ENCODE results near the gene KIRREL3.

- TF ChIP-seq TAF1 (IDR thresholded peaks at IDR 0.05; ENCODE audit: borderline replicate concordance, low read depth, low read length) (no peak), CTCF (IDR thresholded peaks at IDR 0.05) (no peak), POLR2AphosphoS5 (IDR thresholded peaks at IDR 0.05; ENCODE audit: low read depth, low read length) (no peak), SIN3A (IDR thresholded peaks at IDR 0.05; ENCODE audit: borderline replicate concordance, low read depth, low read length) (no peak), ELF1 (IDR thresholded peaks at IDR 0.05) (no peak), RFX5 (IDR thresholded peaks at IDR 0.05; ENCODE audit: low read length) (no peak), EP300 (IDR thresholded peaks at IDR 0.05; ENCODE audit: borderline replicate concordance in 1 of 2, low read depth in 1 of 2, low read length in 1 of 2) (no peak), RAD21 (IDR thresholded peaks at IDR 0.05; ENCODE audit: low read length) (no peak), EZH2phosphoT487 (IDR thresholded peaks at IDR 0.05; ENCODE audit: borderline replicate concordance, low read depth) (no peak)
- TF ChIP-seq, protein P1, sequence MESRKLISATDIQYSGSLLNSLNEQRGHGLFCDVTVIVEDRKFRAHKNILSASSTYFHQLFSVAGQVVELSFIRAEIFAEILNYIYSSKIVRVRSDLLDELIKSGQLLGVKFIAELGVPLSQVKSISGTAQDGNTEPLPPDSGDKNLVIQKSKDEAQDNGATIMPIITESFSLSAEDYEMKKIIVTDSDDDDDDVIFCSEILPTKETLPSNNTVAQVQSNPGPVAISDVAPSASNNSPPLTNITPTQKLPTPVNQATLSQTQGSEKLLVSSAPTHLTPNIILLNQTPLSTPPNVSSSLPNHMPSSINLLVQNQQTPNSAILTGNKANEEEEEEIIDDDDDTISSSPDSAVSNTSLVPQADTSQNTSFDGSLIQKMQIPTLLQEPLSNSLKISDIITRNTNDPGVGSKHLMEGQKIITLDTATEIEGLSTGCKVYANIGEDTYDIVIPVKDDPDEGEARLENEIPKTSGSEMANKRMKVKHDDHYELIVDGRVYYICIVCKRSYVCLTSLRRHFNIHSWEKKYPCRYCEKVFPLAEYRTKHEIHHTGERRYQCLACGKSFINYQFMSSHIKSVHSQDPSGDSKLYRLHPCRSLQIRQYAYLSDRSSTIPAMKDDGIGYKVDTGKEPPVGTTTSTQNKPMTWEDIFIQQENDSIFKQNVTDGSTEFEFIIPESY (IDR thresholded peaks at IDR 0.05; ENCODE audit: borderline replicate concordance, low read depth): no peak
- TF ChIP-seq, protein P2, sequence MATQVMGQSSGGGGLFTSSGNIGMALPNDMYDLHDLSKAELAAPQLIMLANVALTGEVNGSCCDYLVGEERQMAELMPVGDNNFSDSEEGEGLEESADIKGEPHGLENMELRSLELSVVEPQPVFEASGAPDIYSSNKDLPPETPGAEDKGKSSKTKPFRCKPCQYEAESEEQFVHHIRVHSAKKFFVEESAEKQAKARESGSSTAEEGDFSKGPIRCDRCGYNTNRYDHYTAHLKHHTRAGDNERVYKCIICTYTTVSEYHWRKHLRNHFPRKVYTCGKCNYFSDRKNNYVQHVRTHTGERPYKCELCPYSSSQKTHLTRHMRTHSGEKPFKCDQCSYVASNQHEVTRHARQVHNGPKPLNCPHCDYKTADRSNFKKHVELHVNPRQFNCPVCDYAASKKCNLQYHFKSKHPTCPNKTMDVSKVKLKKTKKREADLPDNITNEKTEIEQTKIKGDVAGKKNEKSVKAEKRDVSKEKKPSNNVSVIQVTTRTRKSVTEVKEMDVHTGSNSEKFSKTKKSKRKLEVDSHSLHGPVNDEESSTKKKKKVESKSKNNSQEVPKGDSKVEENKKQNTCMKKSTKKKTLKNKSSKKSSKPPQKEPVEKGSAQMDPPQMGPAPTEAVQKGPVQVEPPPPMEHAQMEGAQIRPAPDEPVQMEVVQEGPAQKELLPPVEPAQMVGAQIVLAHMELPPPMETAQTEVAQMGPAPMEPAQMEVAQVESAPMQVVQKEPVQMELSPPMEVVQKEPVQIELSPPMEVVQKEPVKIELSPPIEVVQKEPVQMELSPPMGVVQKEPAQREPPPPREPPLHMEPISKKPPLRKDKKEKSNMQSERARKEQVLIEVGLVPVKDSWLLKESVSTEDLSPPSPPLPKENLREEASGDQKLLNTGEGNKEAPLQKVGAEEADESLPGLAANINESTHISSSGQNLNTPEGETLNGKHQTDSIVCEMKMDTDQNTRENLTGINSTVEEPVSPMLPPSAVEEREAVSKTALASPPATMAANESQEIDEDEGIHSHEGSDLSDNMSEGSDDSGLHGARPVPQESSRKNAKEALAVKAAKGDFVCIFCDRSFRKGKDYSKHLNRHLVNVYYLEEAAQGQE (IDR thresholded peaks at IDR 0.05; ENCODE audit: low read depth, low read length): no peak
Measured at GRCh38 chr11:126407682-126408288, 592.8 kb downstream of the KIRREL3 start.

Data from SK-N-SH (cell line).